NK-92 treated with Interleukin-12 subunit alpha and Interleukin-12 subunit beta, amount 100 ng/mL, for 24 hours (cell line): Measurements from ENCODE around the gene TINCR.

Experiments
- DNase-seq: peaks from one replicate; lab custom pipeline; 2025; lab: John Stamatoyannopoulos, UW

TINCR gene

DNA sequence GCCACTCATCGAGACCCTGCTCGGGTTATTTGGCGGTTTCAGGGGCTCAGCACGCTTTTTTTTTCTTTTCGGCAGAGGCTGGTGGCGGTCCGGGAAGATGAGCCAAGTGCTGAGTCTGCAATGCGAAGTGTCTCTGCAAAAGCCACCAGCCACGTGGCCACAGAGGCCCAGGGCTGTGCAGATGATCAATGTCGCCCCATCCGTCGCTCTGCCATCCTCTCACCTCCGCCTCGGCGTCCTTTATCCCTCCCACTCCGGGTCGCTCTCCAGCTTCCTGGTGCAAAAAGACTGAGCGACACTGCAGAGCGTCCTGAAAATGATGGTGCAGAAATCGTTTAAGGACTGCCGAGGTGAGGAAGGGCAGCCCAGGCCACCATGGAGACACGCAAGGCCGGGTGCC is 55.0 kb downstream of the TINCR start:
- no peak for DNase-seq
